GM23248 (cell line): Measurements from ENCODE around the gene PTGER3. TPM values are rescaled to one million over a fixed set of nuclear protein-coding genes. Genes with fewer than 3 reads are reported as not detected.

Experiments
- DNase-seq: peaks from one replicate; pipeline ENCODE4 v3.0.0-alpha.2; 2015
- H2AFZ ChIP-seq: fragments of 200-600 bp; sonication (generic); 2 replicates; pipeline ENCODE4 v1.6.1; 2016; ENCODE audit warnings: antibody characterized with exemption
- H3F3A ChIP-seq: fragments of 200-600 bp; sonication (generic); 2 replicates; pipeline ENCODE4 v1.6.1; 2016; ENCODE audit warnings: mild to moderate bottlenecking, antibody characterized with exemption, mixed run types; ENCODE audit not compliant: insufficient read depth
- H3K27ac ChIP-seq: fragments of 200-600 bp; sonication (generic); 2 replicates; pipeline ENCODE4 v1.5.1; 2016; ENCODE audit warnings: mild to moderate bottlenecking
- H3K27me3 ChIP-seq: fragments of 200-600 bp; sonication (generic); replicated peaks from 2 replicates; pipeline ENCODE4 v1.6.1; 2016; ENCODE audit warnings: mild to moderate bottlenecking; ENCODE audit not compliant: insufficient read depth
- H3K36me3 ChIP-seq: fragments of 200-600 bp; sonication (generic); 2 replicates; pipeline ENCODE4 v1.6.1; 2016; ENCODE audit warnings: low read depth, mild to moderate bottlenecking
- H3K4me1 ChIP-seq: fragments of 200-600 bp; sonication (generic); 2 replicates; pipeline ENCODE4 v1.6.1; 2016; ENCODE audit warnings: mild to moderate bottlenecking; ENCODE audit not compliant: insufficient read depth
- H3K4me2 ChIP-seq: fragments of 200-600 bp; sonication (generic); one replicate; pipeline ENCODE4 v1.6.1; 2016; ENCODE audit warnings: mild to moderate bottlenecking; ENCODE audit not compliant: unreplicated experiment
- H3K4me3 ChIP-seq: fragments of 200-600 bp; sonication (generic); 2 replicates; pipeline ENCODE4 v1.5.1; 2016; ENCODE audit warnings: mild to moderate bottlenecking
- H3K79me2 ChIP-seq: fragments of 200-600 bp; sonication (generic); 2 replicates; pipeline ENCODE4 v1.6.1; 2016; ENCODE audit warnings: mild to moderate bottlenecking; ENCODE audit not compliant: insufficient read depth
- H3K9ac ChIP-seq: fragments of 200-600 bp; sonication (generic); 2 replicates; pipeline ENCODE4 v1.6.1; 2016; ENCODE audit warnings: mild to moderate bottlenecking
- H3K9me2 ChIP-seq: fragments of 200-600 bp; sonication (generic); 2 replicates; pipeline ENCODE4 v1.6.1; 2016; ENCODE audit warnings: mixed run types, mild to moderate bottlenecking, moderate library complexity; ENCODE audit not compliant: insufficient read depth
- H3K9me3 ChIP-seq: fragments of 200-600 bp; sonication (generic); one replicate; pipeline ENCODE4 v1.6.1; 2017; ENCODE audit warnings: low read depth
- H4K20me1 ChIP-seq: fragments of 200-600 bp; sonication (generic); 2 replicates; pipeline ENCODE4 v1.6.0; 2016; ENCODE audit not compliant: insufficient read depth
- EZH2 ChIP-seq: fragments of 200-600 bp; sonication (generic); IDR thresholded peaks from 2 replicates; pipeline ENCODE4 v1.6.1; 2018; ENCODE audit warnings: antibody characterized with exemption, mild to moderate bottlenecking; ENCODE audit not compliant: insufficient read depth, poor library complexity, severe bottlenecking
- EZH2phosphoT487 ChIP-seq: fragments of 200-600 bp; sonication (generic); IDR thresholded peaks from 2 replicates; pipeline ENCODE4 v1.6.1; 2018; ENCODE audit warnings: antibody characterized with exemption, moderate library complexity, mild to moderate bottlenecking, low read depth; ENCODE audit not compliant: insufficient read depth
- WGBS, 2 experiments: methylation state at CpG; one replicate each; pipeline ENCODE4 v1.1.6; 2015 to 2017; ENCODE audit warnings: low lambda C conversion rate in 2 of 2, low coverage in 1 of 2; ENCODE audit errors: missing lambda C conversion rate in 2 of 2; 5-methylcytosine and 5-hydroxymethylcytosine counted together
- in situ Hi-C: fragments of 300-500 bp; cut with MboI; formaldehyde crosslinking; loops from 2 replicates; pipeline ENCODE4 v1.15.0; 2020
- polyA plus RNA-seq: library from polyadenylated mRNA; unstranded; fragments of >200 nt; fragmentation: Nextera tagmentation; extraction: Ambion mirVana; gene quantifications from 2 replicates; pipeline ENCODE4 v1.2.1, GENCODE V29; 2016
- total RNA-seq: library from RNA; depleted of rRNA; stranded (reverse); fragments of >200 nt; shearing (Covaris generic); gene quantifications from 2 replicates; pipeline ENCODE4 v1.2.3, GENCODE V29; 2014

The PTGER3 gene
- total and polyA plus RNA-seq, 2 experiments from 2014 or later = 0.31 to 0.97 TPM

DNA sequence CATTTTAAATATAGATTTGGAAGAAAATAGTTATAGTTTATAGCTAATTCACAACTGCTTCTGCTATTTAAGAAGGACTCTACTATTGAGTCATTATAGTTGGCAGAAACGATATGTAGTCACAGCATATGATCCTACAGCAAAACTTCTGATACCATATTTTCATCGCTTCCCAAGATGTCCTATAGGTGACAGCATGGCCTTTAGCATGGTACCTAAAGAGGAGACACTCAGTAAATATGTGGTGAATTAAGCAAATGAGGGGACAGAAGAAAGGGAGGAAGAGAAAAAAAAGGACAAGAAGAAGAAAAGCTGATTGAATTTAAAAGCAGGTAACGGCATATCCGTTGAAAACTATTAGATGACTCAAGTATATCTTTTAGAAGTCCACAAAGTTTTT is 77.2 kb downstream of the PTGER3 start:
- Histone ChIP-seq H3K79me2 (no peaks in the 10 kb centered on the region), H3K9me2 (no peaks in the 10 kb centered on the region), H3K9me3 (no peaks in the 10 kb centered on the region), H2AFZ (no peak overlapping the region), H4K20me1 (no peaks in the 10 kb centered on the region), H3K4me1 (no peaks in the 10 kb centered on the region), H3K36me3 (no peaks in the 10 kb centered on the region), H3K27ac (no peak overlapping the region), H3K9ac (no peak overlapping the region), H3F3A (no peaks in the 10 kb centered on the region), H3K4me2 (no peak overlapping the region), H3K4me3 (no peak overlapping the region), H3K27me3 (no peaks in the 10 kb centered on the region)
- DNase-seq = no peak
- in situ Hi-C loops = no loop called here
- TF ChIP-seq EZH2phosphoT487 = no peak
- no peak for TF ChIP-seq EZH2
- WGBS, 2 experiments = 85 to 89% methylated on average over 4 of the region's 4 CpGs

GRCh38 chr1:70966018-70966638 is 81.5 kb downstream of the PTGER3 start:
- in situ Hi-C loops = no loop called here
- Histone ChIP-seq H3K9me2 (no peaks in the 10 kb centered on the region), H3K4me3 (no peak overlapping the region), H3K9me3 (no peaks in the 10 kb centered on the region), H3K9ac (no peak overlapping the region), H3K27ac (no peak overlapping the region), H3K27me3 (no peaks in the 10 kb centered on the region), H2AFZ (no peak overlapping the region), H4K20me1 (no peaks in the 10 kb centered on the region), H3K4me1 (no peaks in the 10 kb centered on the region), H3K36me3 (no peaks in the 10 kb centered on the region), H3K79me2 (no peaks in the 10 kb centered on the region), H3F3A (no peaks in the 10 kb centered on the region), H3K4me2 (no peak overlapping the region)
- peak; percentile 26 for DNase-seq
- TF ChIP-seq EZH2phosphoT487 (no peak), EZH2 (no peak)
- WGBS, 2 experiments = 11 to 18% methylated on average over 2 of the region's 2 CpGs

GRCh38 chr1:70963374-70963773 is 84.2 kb downstream of the PTGER3 start:
- Histone ChIP-seq H3K4me1 (no peaks in the 10 kb centered on the region), H3K27me3 (no peaks in the 10 kb centered on the region), H2AFZ (no peak overlapping the region), H3F3A (no peaks in the 10 kb centered on the region), H3K79me2 (no peaks in the 10 kb centered on the region), H4K20me1 (no peaks in the 10 kb centered on the region), H3K9me2 (no peaks in the 10 kb centered on the region), H3K4me2 (no peak overlapping the region), H3K36me3 (no peaks in the 10 kb centered on the region), H3K9ac (no peak overlapping the region), H3K4me3 (no peak overlapping the region), H3K9me3 (no peaks in the 10 kb centered on the region), H3K27ac (no peak overlapping the region)
- in situ Hi-C loops = no loop called here
- 54 to 62% methylated on average over 3 to 6 of the region's 6 CpGs for WGBS, 2 experiments
- no peak for DNase-seq
- TF ChIP-seq EZH2phosphoT487 (no peak), EZH2 (no peak)

- Histone ChIP-seq H2AFZ (no peak overlapping the region), H3F3A (no peaks in the 10 kb centered on the region), H3K9me2 (no peaks in the 10 kb centered on the region), H3K27me3 (no peaks in the 10 kb centered on the region), H3K9me3 (no peaks in the 10 kb centered on the region), H3K36me3 (no peaks in the 10 kb centered on the region), H3K27ac (no peak overlapping the region), H3K4me1 (no peaks in the 10 kb centered on the region), H3K4me2 (no peak overlapping the region), H3K79me2 (no peaks in the 10 kb centered on the region), H3K9ac (no peak overlapping the region), H3K4me3 (no peak overlapping the region), H4K20me1 (no peaks in the 10 kb centered on the region)
- DNase-seq = no peak
- TF ChIP-seq EZH2phosphoT487 = no peak
- WGBS, 2 experiments = 27 to 32% methylated on average over 1 of the region's 1 CpG
- in situ Hi-C loops = no loop called here
Observed at GRCh38 chr1:70961374-70961975, 86.1 kb downstream of the PTGER3 start.
